Nephron (organoid): ENCODE data around the gene POLD1.

ENCODE experiments used
- H3K27ac Mint-ChIP-seq, 3 experiments: 2 replicates each; pipeline ENCODE4 v1.8.0; 2020; ENCODE audit warnings: mixed read lengths in 3 of 3, mild to moderate bottlenecking in 2 of 3, moderate library complexity in 1 of 3
- H3K27me3 Mint-ChIP-seq: 2 replicates; pipeline ENCODE4 v1.8.0; 2021; ENCODE audit warnings: low read depth, mild to moderate bottlenecking, moderate library complexity, mixed read lengths
- H3K36me3 Mint-ChIP-seq: 2 replicates; pipeline ENCODE4 v1.8.0; 2020; ENCODE audit warnings: low read depth, mixed read lengths
- H3K4me1 Mint-ChIP-seq: 2 replicates; pipeline ENCODE4 v1.8.0; 2020; ENCODE audit warnings: mixed read lengths
- H3K4me3 Mint-ChIP-seq, 3 experiments: 2 replicates each; pipeline ENCODE4 v1.8.0; 2020; ENCODE audit warnings: mild to moderate bottlenecking in 3 of 3, mixed read lengths in 3 of 3, moderate library complexity in 2 of 3
- H3K9me3 Mint-ChIP-seq: 2 replicates; pipeline ENCODE4 v1.8.0; 2020; ENCODE audit warnings: mixed read lengths
- CTCF ChIP-seq, 3 experiments: fragments of 200-600 bp; sonication (generic); IDR thresholded peaks; one replicate each; pipeline ENCODE4 v1.5.0; 2021; ENCODE audit warnings: antibody characterized with exemption in 3 of 3; ENCODE audit not compliant: unreplicated experiment in 3 of 3

POLD1 gene

GRCh38 chr19:50365434-50366306 is 18.5 kb upstream of the POLD1 start, which contains the start of gene NAPSA:
TSS of gene NAPSA (minus strand) at chr19:50365639. CDS start at chr19:50365621, 18 bp downstream.
- Mint-ChIP-seq H3K9me3 (no peaks in the 10 kb centered on the region), H3K36me3 (no peaks in the 10 kb centered on the region)
- no peak for TF ChIP-seq CTCF (IDR thresholded peaks at IDR 0.05; ENCODE audit: unreplicated experiment in 3 of 3)

DNA sequence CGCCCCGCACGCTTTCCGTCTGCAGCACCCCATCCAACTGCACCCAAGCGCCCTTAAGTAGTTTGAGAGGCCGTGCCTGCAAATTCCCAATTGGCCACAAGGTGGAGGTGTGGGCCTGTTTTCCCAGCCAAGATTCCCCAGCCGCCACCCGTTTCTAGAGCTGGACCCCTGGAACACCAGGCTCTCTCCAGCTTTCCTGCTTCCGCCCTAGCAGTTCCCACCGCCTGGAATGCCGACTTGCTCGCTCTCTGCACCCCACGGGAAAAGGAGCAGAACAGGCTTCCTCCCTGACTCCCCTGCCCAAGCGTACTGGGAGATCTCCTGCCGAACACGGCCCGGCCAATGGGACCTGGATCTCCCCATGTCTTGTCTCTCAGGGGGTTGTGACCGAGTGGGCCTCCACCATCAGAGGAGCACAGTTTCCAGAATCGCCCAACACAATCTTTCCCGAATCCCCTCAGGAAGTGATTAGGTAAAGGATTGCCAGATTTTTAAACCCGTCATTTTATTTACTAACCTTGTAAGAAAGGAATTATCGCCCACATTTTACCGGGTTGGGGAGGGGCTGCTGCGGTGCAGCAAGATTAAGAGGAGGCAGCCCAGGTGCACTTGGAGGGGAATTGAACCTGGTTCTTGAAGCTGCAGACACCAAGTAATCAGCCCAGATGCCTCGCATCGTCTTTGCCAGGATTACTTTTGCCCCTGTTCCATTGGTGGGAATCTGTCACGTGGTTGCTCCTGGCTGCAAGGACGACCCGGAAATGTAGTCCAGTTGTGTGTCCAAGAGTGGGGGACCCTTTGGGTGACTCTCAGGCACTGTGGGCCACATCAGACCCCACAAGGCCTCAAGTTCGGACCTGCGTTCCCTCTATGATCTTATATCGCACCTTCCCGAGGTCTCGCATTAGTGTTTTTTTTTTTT is 15.2 kb upstream of the POLD1 start:
- H3K36me3 Mint-ChIP-seq, result no peaks in the 10 kb centered on the region
- peaks cover 4% of the 10 kb centered on the region for H3K27me3 Mint-ChIP-seq
- peak overlapping the region; percentile 94 to 98 (median 97) for H3K27ac Mint-ChIP-seq
- H3K4me3 Mint-ChIP-seq, result peak overlapping the region; percentile 94 to 95 (median 95)
- peaks cover 11% of the 10 kb centered on the region for H3K4me1 Mint-ChIP-seq
- peak; percentile 80 to 89 (median 85) for TF ChIP-seq CTCF (IDR thresholded peaks at IDR 0.05; ENCODE audit: unreplicated experiment in 3 of 3)
- no peaks in the 10 kb centered on the region for H3K9me3 Mint-ChIP-seq

More at GRCh38 chr19:50365434-50366306, 18.5 kb upstream of the POLD1 start, which contains the start of gene NAPSA:
- Mint-ChIP-seq H3K27ac (peak within 1 kb of the TSS; percentile 91 to 94 (median 94)), H3K27me3 (peaks cover 11% of the 10 kb centered on the region), H3K4me1 (peaks cover 11% of the 10 kb centered on the region), H3K4me3 (peak within 1 kb of the TSS; percentile 15 to 54 (median 31))

- H3K9me3 Mint-ChIP-seq, result no peaks in the 10 kb centered on the region
- no peak for TF ChIP-seq CTCF (IDR thresholded peaks at IDR 0.05; ENCODE audit: unreplicated experiment in 3 of 3)
These were observed 12.2 kb upstream of the POLD1 start for GRCh38 chr19:50371914-50372475.

GRCh38 chr19:50376166-50377050 is 7.7 kb upstream of the POLD1 start, which contains the start of gene NR1H2:
TSS of gene NR1H2 (plus strand) at chr19:50376457. CDS start at chr19:50377606, 1,149 bp downstream.
- Mint-ChIP-seq H3K36me3 (peaks cover 25% of the 10 kb centered on the region), H3K4me1 (peaks cover 12% of the 10 kb centered on the region), H3K4me3 (peak within 1 kb of the TSS; percentile 94 to 95 (median 95)), H3K27me3 (no peaks in the 10 kb centered on the region), H3K27ac (peak within 1 kb of the TSS; percentile 81 to 97 (median 96)), H3K9me3 (no peaks in the 10 kb centered on the region)
- TF ChIP-seq CTCF (IDR thresholded peaks at IDR 0.05; ENCODE audit: unreplicated experiment in 3 of 3), result no peak

More at GRCh38 chr19:50371914-50372475, 12.2 kb upstream of the POLD1 start:
- H3K27me3 Mint-ChIP-seq, result peaks cover 4% of the 10 kb centered on the region
- no peaks in the 10 kb centered on the region for H3K36me3 Mint-ChIP-seq
- peaks cover 11% of the 10 kb centered on the region for H3K4me1 Mint-ChIP-seq
- no peak overlapping the region for H3K27ac Mint-ChIP-seq
- no peak overlapping the region for H3K4me3 Mint-ChIP-seq

- H3K4me3 Mint-ChIP-seq, result peak overlapping the region; percentile 83 to 95 (median 95)
These were observed 7.1 kb upstream of the POLD1 start for GRCh38 chr19:50377051-50377461.

More at GRCh38 chr19:50377051-50377461, 7.1 kb upstream of the POLD1 start:
- Mint-ChIP-seq H3K4me1 (peaks cover 12% of the 10 kb centered on the region), H3K27me3 (no peaks in the 10 kb centered on the region), H3K9me3 (no peaks in the 10 kb centered on the region), H3K27ac (peak overlapping the region in 2 of 3 experiments; percentile 62 to 97), H3K36me3 (peaks cover 26% of the 10 kb centered on the region)
- TF ChIP-seq CTCF (IDR thresholded peaks at IDR 0.05; ENCODE audit: unreplicated experiment in 3 of 3), result no peak
